Astrocyte (in vitro differentiated cells and primary cell): ENCODE results near the gene SCAMP3. TPM values are rescaled to one million over a fixed set of nuclear protein-coding genes. Genes with fewer than 3 reads are reported as not detected.

Experiments used
- DNase-seq: peaks from one replicate; pipeline ENCODE4 v3.0.0-alpha.2; 2010; ENCODE audit warnings: low read depth
- FAIRE-seq: peaks from 2 replicates; lab custom pipeline; 2011; peaks lifted over from hg19 to GRCh38; lab: Jason Lieb, UNC
- H2AFZ ChIP-seq: 2 replicates; pipeline ENCODE4 v1.6.0; 2012; ENCODE audit warnings: low read depth, low read length, inconsistent platforms
- H3K27ac ChIP-seq: 2 replicates; pipeline ENCODE4 v1.5.1; 2011; ENCODE audit warnings: low read depth, low read length, inconsistent platforms
- H3K27me3 ChIP-seq: 2 replicates; pipeline ENCODE4 v1.6.0; 2011; ENCODE audit warnings: low read length, inconsistent platforms; ENCODE audit not compliant: insufficient read depth
- H3K36me3 ChIP-seq: 2 replicates; pipeline ENCODE4 v1.5.1; 2011; ENCODE audit warnings: low read length, inconsistent platforms; ENCODE audit not compliant: insufficient read depth
- H3K4me1 ChIP-seq: 2 replicates; pipeline ENCODE4 v1.5.1; 2011; ENCODE audit warnings: low read length, inconsistent platforms; ENCODE audit not compliant: insufficient read depth
- H3K4me2 ChIP-seq: 2 replicates; pipeline ENCODE4 v1.6.0; 2012; ENCODE audit warnings: low read length, inconsistent platforms
- H3K4me3 ChIP-seq: 2 replicates; pipeline ENCODE4 v1.5.1; 2011; ENCODE audit warnings: low read depth, mild to moderate bottlenecking, low read length, inconsistent platforms; ENCODE audit not compliant: insufficient read depth
- H3K79me2 ChIP-seq: 2 replicates; pipeline ENCODE4 v1.6.0; 2012; ENCODE audit warnings: mild to moderate bottlenecking, low read length, inconsistent platforms; ENCODE audit not compliant: insufficient read depth
- H3K9ac ChIP-seq: 2 replicates; pipeline ENCODE4 v1.6.0; 2012; ENCODE audit warnings: mild to moderate bottlenecking, low read length, inconsistent platforms
- H3K9me3 ChIP-seq: 2 replicates; pipeline ENCODE4 v1.5.1; 2012; ENCODE audit warnings: low read depth, mild to moderate bottlenecking, low read length, inconsistent platforms; ENCODE audit not compliant: insufficient read depth
- H4K20me1 ChIP-seq: 2 replicates; pipeline ENCODE4 v1.6.0; 2012; ENCODE audit warnings: low read length, inconsistent platforms; ENCODE audit not compliant: insufficient read depth
- H3K27ac Mint-ChIP-seq: one replicate; pipeline ENCODE4 v1.8.0; 2021; ENCODE audit warnings: mild to moderate bottlenecking, mixed read lengths; ENCODE audit not compliant: unreplicated experiment
- H3K27me3 Mint-ChIP-seq: one replicate; pipeline ENCODE4 v1.8.0; 2021; ENCODE audit warnings: low read depth, mixed read lengths; ENCODE audit not compliant: unreplicated experiment
- H3K36me3 Mint-ChIP-seq: one replicate; pipeline ENCODE4 v1.8.0; 2021; ENCODE audit warnings: low read depth, mixed read lengths; ENCODE audit not compliant: unreplicated experiment
- H3K4me1 Mint-ChIP-seq: one replicate; pipeline ENCODE4 v1.8.0; 2021; ENCODE audit warnings: low read depth, mixed read lengths; ENCODE audit not compliant: unreplicated experiment
- H3K4me3 Mint-ChIP-seq: one replicate; pipeline ENCODE4 v1.8.0; 2021; ENCODE audit warnings: mild to moderate bottlenecking, moderate library complexity, mixed read lengths; ENCODE audit not compliant: unreplicated experiment
- H3K9me3 Mint-ChIP-seq: one replicate; pipeline ENCODE4 v1.8.0; 2021; ENCODE audit warnings: mild to moderate bottlenecking, mixed read lengths; ENCODE audit not compliant: unreplicated experiment
- EZH2 ChIP-seq: IDR thresholded peaks from 2 replicates; pipeline ENCODE4 v1.6.1; 2012; ENCODE audit warnings: mild to moderate bottlenecking, low read length, inconsistent platforms; ENCODE audit not compliant: insufficient read depth
- total RNA-seq: library from RNA; stranded (reverse); gene quantifications from 2 replicates; pipeline ENCODE4 v1.2.1, GENCODE V29; 2021
- TF ChIP-seq, protein P1 (sequence below): IDR thresholded peaks from 2 replicates; pipeline ENCODE4 v1.5.1; 2011; ENCODE audit warnings: low read depth, mild to moderate bottlenecking, inconsistent platforms, low read length, moderate library complexity; ENCODE audit not compliant: insufficient read depth

SCAMP3 gene
- total RNA-seq, 1 donor from 2014 or later = 68.9 TPM

DNA sequence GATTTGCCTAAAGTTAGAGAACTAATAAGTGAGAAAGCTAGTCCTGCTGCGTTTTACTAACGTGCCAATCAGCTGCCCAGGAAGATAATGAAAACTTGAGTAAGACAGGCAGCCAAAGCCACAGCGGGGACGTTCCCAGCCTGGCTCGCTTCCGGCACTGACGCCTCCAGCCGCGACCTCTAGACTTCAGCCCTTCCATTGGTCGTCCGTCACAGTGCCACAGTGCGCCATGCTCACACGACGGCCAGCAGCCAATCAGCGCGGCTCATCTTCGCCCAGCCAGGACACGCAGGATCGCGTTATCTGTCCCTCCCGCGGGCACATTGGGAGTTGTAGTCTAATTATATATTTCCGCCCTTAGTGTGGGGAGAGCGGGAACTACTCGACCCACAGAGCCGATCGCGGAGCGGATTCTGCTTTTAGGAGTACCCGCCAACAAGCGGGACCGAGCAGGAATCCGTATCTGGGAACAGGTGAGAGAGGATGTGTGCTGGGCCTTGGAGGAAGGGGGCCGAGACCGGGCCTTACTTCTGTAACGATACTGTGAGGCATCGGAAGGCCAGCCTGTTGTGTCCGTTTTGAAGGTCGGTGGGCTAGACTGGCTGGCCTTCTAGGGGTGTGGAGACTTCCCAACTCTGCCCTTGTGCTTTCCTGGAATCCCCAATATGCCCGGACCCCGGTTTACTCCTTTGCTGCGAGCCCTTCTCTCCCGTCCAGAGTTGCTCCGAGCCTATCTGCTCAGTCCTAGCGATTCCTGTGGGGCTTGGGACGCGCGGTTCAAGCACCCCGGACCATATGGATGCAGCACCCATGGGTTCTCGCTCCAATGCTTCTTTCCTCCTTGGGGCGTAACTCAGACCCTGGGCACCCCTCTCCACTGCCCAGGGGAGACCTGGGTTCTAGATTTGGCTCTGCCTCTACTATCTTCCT lies 46.6 kb upstream of the SCAMP3 start, which contains the start of gene FDPS:
TSS of gene FDPS (plus strand) at position 374 of the 930 bp plus-strand sequence. CDS start 924 bp downstream, outside the sequence.
- H3K36me3 Mint-ChIP-seq = no peaks in the 10 kb centered on the region

DNA sequence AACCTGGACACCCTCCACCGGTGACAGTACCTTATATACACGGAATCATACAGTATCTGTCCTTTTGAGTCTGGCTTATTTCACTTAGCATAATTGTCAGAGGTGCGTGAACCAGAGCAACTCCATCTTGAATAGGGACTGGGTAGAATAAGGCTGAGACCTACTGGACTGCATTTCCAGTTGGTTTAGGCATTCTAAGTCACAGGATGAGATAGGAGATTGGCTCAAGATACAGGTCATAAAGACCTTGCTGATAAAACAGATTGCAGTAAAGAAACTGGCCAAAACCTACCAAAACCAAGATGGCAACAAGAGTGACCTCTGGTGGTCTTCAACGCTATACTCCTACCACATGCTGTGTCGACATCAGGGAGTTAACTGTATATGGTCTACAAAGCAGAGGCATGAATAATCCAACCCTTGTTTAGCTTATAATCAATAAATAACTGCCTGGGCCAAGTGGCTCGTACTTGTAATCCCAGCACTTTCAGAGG lies 45.1 kb upstream of the SCAMP3 start:
- DNase-seq = no peak
- peak overlapping the region; percentile 53 for H3K27ac Mint-ChIP-seq
- no peak overlapping the region for H3K4me3 ChIP-seq

More for the DNA sequence above, 46.6 kb upstream of the SCAMP3 start, which contains the start of gene FDPS:
- FAIRE-seq = peak; percentile 55
- peaks cover 15% of the 10 kb centered on the region for H3K4me1 Mint-ChIP-seq
- Histone ChIP-seq H3K9me3 (no peaks in the 10 kb centered on the region), H2AFZ (peak within 1 kb of the TSS; percentile 72), H4K20me1 (peaks cover 20% of the 10 kb centered on the region), H3K79me2 (peaks cover 44% of the 10 kb centered on the region), H3K9ac (peak within 1 kb of the TSS; percentile 97), H3K4me1 (peaks cover 8% of the 10 kb centered on the region), H3K36me3 (peaks cover 5% of the 10 kb centered on the region), H3K4me3 (peak within 1 kb of the TSS; percentile 94), H3K27me3 (no peaks in the 10 kb centered on the region), H3K4me2 (peak within 1 kb of the TSS; percentile 93), H3K27ac (peak within 1 kb of the TSS; percentile 81)
- DNase-seq = peak; percentile 98
- TF ChIP-seq, protein P1, sequence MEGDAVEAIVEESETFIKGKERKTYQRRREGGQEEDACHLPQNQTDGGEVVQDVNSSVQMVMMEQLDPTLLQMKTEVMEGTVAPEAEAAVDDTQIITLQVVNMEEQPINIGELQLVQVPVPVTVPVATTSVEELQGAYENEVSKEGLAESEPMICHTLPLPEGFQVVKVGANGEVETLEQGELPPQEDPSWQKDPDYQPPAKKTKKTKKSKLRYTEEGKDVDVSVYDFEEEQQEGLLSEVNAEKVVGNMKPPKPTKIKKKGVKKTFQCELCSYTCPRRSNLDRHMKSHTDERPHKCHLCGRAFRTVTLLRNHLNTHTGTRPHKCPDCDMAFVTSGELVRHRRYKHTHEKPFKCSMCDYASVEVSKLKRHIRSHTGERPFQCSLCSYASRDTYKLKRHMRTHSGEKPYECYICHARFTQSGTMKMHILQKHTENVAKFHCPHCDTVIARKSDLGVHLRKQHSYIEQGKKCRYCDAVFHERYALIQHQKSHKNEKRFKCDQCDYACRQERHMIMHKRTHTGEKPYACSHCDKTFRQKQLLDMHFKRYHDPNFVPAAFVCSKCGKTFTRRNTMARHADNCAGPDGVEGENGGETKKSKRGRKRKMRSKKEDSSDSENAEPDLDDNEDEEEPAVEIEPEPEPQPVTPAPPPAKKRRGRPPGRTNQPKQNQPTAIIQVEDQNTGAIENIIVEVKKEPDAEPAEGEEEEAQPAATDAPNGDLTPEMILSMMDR = no peak
- TF ChIP-seq EZH2 = no peak
- peak within 1 kb of the TSS; percentile 98 for H3K4me3 Mint-ChIP-seq
- peak within 1 kb of the TSS; percentile 98 for H3K27ac Mint-ChIP-seq
- peaks cover 3% of the 10 kb centered on the region for H3K9me3 Mint-ChIP-seq
- no peaks in the 10 kb centered on the region for H3K27me3 Mint-ChIP-seq

More for the DNA sequence above, 45.1 kb upstream of the SCAMP3 start:
- no peaks in the 10 kb centered on the region for H3K9me3 ChIP-seq
- Mint-ChIP-seq H3K9me3 (peaks cover 5% of the 10 kb centered on the region), H3K36me3 (no peaks in the 10 kb centered on the region), H3K4me1 (peaks cover 15% of the 10 kb centered on the region), H3K27me3 (no peaks in the 10 kb centered on the region), H3K4me3 (peak overlapping the region; percentile 34)
- H3K4me1 ChIP-seq = peaks cover 8% of the 10 kb centered on the region
- H4K20me1 ChIP-seq = peaks cover 9% of the 10 kb centered on the region
- TF ChIP-seq EZH2 = no peak
- TF ChIP-seq, protein P1 = peak; percentile 34
- H3K36me3 ChIP-seq = no peaks in the 10 kb centered on the region
- H3K27me3 ChIP-seq = no peaks in the 10 kb centered on the region
- no peak overlapping the region for H3K27ac ChIP-seq
- H3K9ac ChIP-seq = no peak overlapping the region
- peaks cover 33% of the 10 kb centered on the region for H3K79me2 ChIP-seq
- no peak for FAIRE-seq
- H2AFZ ChIP-seq = no peak overlapping the region
- no peak overlapping the region for H3K4me2 ChIP-seq
